GM12878 (cell line): Measurements from ENCODE around the gene ARID5B. TPM values are rescaled to one million over a fixed set of nuclear protein-coding genes. Genes with fewer than 3 reads are reported as not detected.

Source experiments
- ATAC-seq: fragments of 200-7000 bp; cut with Tn5 transposase; 3 replicates; pipeline ENCODE4 v1.9.1; 2020; ENCODE audit warnings: mild to moderate bottlenecking, moderate library complexity
- BruUV-seq: library from RNA; stranded (reverse); fragments of 400-500 nt; replicated peaks from 2 replicates; lab custom pipeline; 2021; lab: Mats Ljungman, UMichigan
- CTCF ChIA-PET: fragments of 300-600 bp; sonication (Branson Sonifier 250); formaldehyde crosslinking; extraction: SDS; loops from one replicate; lab custom pipeline; 2021; ENCODE audit warnings: inconsistent platforms; lab: Yijun Ruan, JAX
- POLR2A ChIA-PET: fragments of 350-600 bp; formaldehyde crosslinking; extraction: SDS; loops from one replicate; lab custom pipeline; 2021; ENCODE audit warnings: inconsistent platforms; lab: Charles Lee
- RAD21 ChIA-PET: fragments of 300-600 bp; sonication (Branson Sonifier 250); formaldehyde crosslinking; loops from one replicate; lab custom pipeline; 2023; ENCODE audit warnings: antibody characterized with exemption; ENCODE audit not compliant: unreplicated experiment; lab: Charles Lee
- SMC1A ChIA-PET: fragments of 300-600 bp; sonication (Branson Sonifier 250); formaldehyde crosslinking; loops from one replicate; lab custom pipeline; 2023; ENCODE audit not compliant: unreplicated experiment, uncharacterized antibody; lab: Charles Lee
- DNase-seq: peaks from one replicate; pipeline ENCODE4 v3.0.0-alpha.2; 2011; ENCODE audit warnings: low read depth, low spot score
- FAIRE-seq: peaks from 3 replicates; lab custom pipeline; 2011; peaks lifted over from hg19 to GRCh38; lab: Jason Lieb, UNC
- H2AFZ ChIP-seq: 2 replicates; pipeline ENCODE4 v1.6.0; 2011; ENCODE audit warnings: low read depth, low read length, control low read depth; ENCODE audit not compliant: control insufficient read depth
- H3K27ac ChIP-seq: 2 replicates; pipeline ENCODE4 v1.5.1; 2011; ENCODE audit warnings: control low read depth; ENCODE audit not compliant: control insufficient read depth, insufficient read depth
- H3K27me3 ChIP-seq, 2 experiments: replicated peaks in 1 of 2; 2 replicates each; pipeline versions ENCODE4 v1.6.0 to v1.6.1; 2011; ENCODE audit warnings: low read length in 1 of 2; ENCODE audit not compliant: control insufficient read depth in 2 of 2, insufficient read depth in 2 of 2
- H3K36me3 ChIP-seq, 2 experiments: 2 replicates each; pipeline ENCODE4 v1.5.1; 2011; ENCODE audit warnings: low read length in 1 of 2; ENCODE audit not compliant: control insufficient read depth in 2 of 2, insufficient read depth in 2 of 2
- H3K4me1 ChIP-seq: 2 replicates; pipeline ENCODE4 v1.6.1; 2011; ENCODE audit warnings: mild to moderate bottlenecking, low read length, moderate library complexity, mixed read lengths; ENCODE audit not compliant: control insufficient read depth, insufficient read depth
- H3K4me2 ChIP-seq: 2 replicates; pipeline ENCODE4 v1.6.0; 2011; ENCODE audit warnings: control low read depth; ENCODE audit not compliant: control insufficient read depth, insufficient read depth
- H3K4me3 ChIP-seq: fragments of 200-600 bp; sonication (generic); 2 replicates; pipeline ENCODE4 v1.5.1; 2016
- H3K79me2 ChIP-seq: 2 replicates; pipeline ENCODE4 v1.6.0; 2011; ENCODE audit warnings: low read length; ENCODE audit not compliant: control insufficient read depth, insufficient read depth
- H3K9ac ChIP-seq: 2 replicates; pipeline ENCODE4 v1.8.0; 2011; ENCODE audit warnings: low read length, control low read depth, mixed read lengths; ENCODE audit not compliant: control insufficient read depth, insufficient read depth
- H3K9me3 ChIP-seq: replicated peaks from 3 replicates; pipeline ENCODE4 v1.5.1; 2011; ENCODE audit warnings: mild to moderate bottlenecking, low read length; ENCODE audit not compliant: control insufficient read depth, insufficient read depth
- H4K20me1 ChIP-seq: 2 replicates; pipeline ENCODE4 v1.6.0; 2011; ENCODE audit not compliant: control insufficient read depth, insufficient read depth
- CHD1 ChIP-seq: IDR thresholded peaks from 2 replicates; pipeline ENCODE4 v1.6.1; 2012; ENCODE audit warnings: low read depth, low read length, improper control_type of control experiment
- NR2C1 ChIP-seq: fragments of 450-650 bp; IDR thresholded peaks from 2 replicates; pipeline ENCODE4 v1.6.1; 2017; ENCODE audit warnings: antibody characterized with exemption, mild to moderate bottlenecking, moderate library complexity
- PRDM15 ChIP-seq: fragments of 450-650 bp; formaldehyde crosslinking; IDR thresholded peaks from 2 replicates; pipeline ENCODE4 v1.4.0; 2020; ENCODE audit warnings: mild to moderate bottlenecking, moderate library complexity
- SMAD1 ChIP-seq: fragments of 450-650 bp; IDR thresholded peaks from 2 replicates; pipeline ENCODE4 v1.6.1; 2018; ENCODE audit warnings: mild to moderate bottlenecking, low read depth; ENCODE audit not compliant: partially characterized antibody
- SRF ChIP-seq, 2 experiments: IDR thresholded peaks; 2 replicates each; pipeline ENCODE4 v1.6.1; 2011; ENCODE audit warnings: low read depth in 2 of 2, low read length in 2 of 2, mild to moderate bottlenecking in 1 of 2, moderate library complexity in 1 of 2
- WGBS: methylation state at CpG from one replicate; pipeline ENCODE4 v1.1.6; 2016; ENCODE audit warnings: low lambda C conversion rate; ENCODE audit not compliant: insufficient replicate concordance, insufficient coverage; ENCODE audit errors: missing lambda C conversion rate; 5-methylcytosine and 5-hydroxymethylcytosine counted together
- in situ Hi-C: fragments of 300-500 bp; cut with MboI; formaldehyde crosslinking; loops from 9 replicates; pipeline ENCODE4 v1.14.3; 2018; ENCODE audit warnings: mixed read lengths
- intact Hi-C: fragments of 100-400 bp; cut with micrococcal nuclease; formaldehyde crosslinking; loops from one replicate; pipeline ENCODE4 v1.14.2; 2022; ENCODE audit not compliant: unreplicated experiment
- polyA plus RNA-seq, 11 experiments: library from polyadenylated mRNA; depleted of rRNA in 4 of 11; unstranded in 6 of 11; stranded (reverse) in 5 of 11; fragments of >200 nt; fragmentation: Nextera tagmentation in 4 of 11; fragmentation: Illumina TruSeq in 1 of 11; extraction: Ambion mirVana in 4 of 11; extraction: Trizol in 1 of 11; gene quantifications; 1 replicate in 1 of 11; 2 replicates in 10 of 11; pipeline versions ENCODE4 v1.2.1 to v1.2.3, GENCODE V29; 2011 to 2016; ENCODE audit warnings: inconsistent platforms in 2 of 11, missing spikeins in 2 of 11, low read depth in 1 of 11
- total RNA-seq, 4 experiments: library from RNA; depleted of rRNA in 3 of 4; stranded (reverse); fragments of >200 nt in 3 of 4; fragmentation: Illumina TruSeq in 1 of 4; extraction: Trizol in 1 of 4; gene quantifications; 2 replicates each; pipeline versions ENCODE4 v1.2.1 to v1.2.3, GENCODE V29; 2013 to 2021
- TF ChIP-seq, protein P1 (sequence below): fragments of 150-350 bp; IDR thresholded peaks from 2 replicates; pipeline ENCODE4 v1.6.1; 2016; ENCODE audit warnings: low read depth, low read length

ARID5B gene
- total and polyA plus RNA-seq, 10 of the 15 experiments (the other 5 are each of a cell fraction or from before 2014, with no cell fraction given), result 2.7 to 8.5 (median 6.1) TPM

GRCh38 chr10:61906562-61906901 is 5.0 kb downstream of the ARID5B start (continued):
- TF ChIP-seq SRF (IDR thresholded peaks at IDR 0.05; ENCODE audit: low read depth in 2 of 2, low read length in 2 of 2) (no peak), CHD1 (no peak)

- CTCF ChIA-PET, result interaction anchor here (0.8 to 1.2 kb wide), 3 partner anchors 9 to 333 kb away, joined by 3 read pairs; no protein-coding TSS in a partner anchor
- SMC1A ChIA-PET, result interaction anchor here (0.6 to 5.4 kb wide), 8 partner anchors 9 to 336 kb away, joined by 3 to 31 read pairs (median 4); no protein-coding TSS in a partner anchor
- POLR2A ChIA-PET, result no interaction called here
- no peak for FAIRE-seq
- Histone ChIP-seq H3K4me1 (peaks cover 9% of the 10 kb centered on the region; the same call in 1 of the 2 replicates), H3K27me3 (no peaks in the 10 kb centered on the region), H3K27ac (no peak overlapping the region), H4K20me1 (no peaks in the 10 kb centered on the region), H3K36me3 (0 out of 4 replicates have a peak, but pooled peaks cover 0 to 6% of the 10 kb centered on the region in 2 experiments), H3K4me3 (no peak overlapping the region), H3K4me2 (no peak overlapping the region), H3K9ac (no peak overlapping the region), H3K9me3 (no peaks in the 10 kb centered on the region; the same call in 1 of the 3 replicates), H3K79me2 (peaks cover 85% of the 10 kb centered on the region), H2AFZ (no peak overlapping the region)
- in situ Hi-C loops, result no loop called here
- 78% methylated on average over 2 of the region's 2 CpGs for WGBS
- intact Hi-C loops, result no loop called here
- TF ChIP-seq NR2C1 (no peak), PRDM15 (CRISPR knock-in tag) (no peak), SMAD1 (no peak)
- TF ChIP-seq, protein P1, sequence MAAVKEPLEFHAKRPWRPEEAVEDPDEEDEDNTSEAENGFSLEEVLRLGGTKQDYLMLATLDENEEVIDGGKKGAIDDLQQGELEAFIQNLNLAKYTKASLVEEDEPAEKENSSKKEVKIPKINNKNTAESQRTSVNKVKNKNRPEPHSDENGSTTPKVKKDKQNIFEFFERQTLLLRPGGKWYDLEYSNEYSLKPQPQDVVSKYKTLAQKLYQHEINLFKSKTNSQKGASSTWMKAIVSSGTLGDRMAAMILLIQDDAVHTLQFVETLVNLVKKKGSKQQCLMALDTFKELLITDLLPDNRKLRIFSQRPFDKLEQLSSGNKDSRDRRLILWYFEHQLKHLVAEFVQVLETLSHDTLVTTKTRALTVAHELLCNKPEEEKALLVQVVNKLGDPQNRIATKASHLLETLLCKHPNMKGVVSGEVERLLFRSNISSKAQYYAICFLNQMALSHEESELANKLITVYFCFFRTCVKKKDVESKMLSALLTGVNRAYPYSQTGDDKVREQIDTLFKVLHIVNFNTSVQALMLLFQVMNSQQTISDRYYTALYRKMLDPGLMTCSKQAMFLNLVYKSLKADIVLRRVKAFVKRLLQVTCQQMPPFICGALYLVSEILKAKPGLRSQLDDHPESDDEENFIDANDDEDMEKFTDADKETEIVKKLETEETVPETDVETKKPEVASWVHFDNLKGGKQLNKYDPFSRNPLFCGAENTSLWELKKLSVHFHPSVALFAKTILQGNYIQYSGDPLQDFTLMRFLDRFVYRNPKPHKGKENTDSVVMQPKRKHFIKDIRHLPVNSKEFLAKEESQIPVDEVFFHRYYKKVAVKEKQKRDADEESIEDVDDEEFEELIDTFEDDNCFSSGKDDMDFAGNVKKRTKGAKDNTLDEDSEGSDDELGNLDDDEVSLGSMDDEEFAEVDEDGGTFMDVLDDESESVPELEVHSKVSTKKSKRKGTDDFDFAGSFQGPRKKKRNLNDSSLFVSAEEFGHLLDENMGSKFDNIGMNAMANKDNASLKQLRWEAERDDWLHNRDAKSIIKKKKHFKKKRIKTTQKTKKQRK, result no peak
- RAD21 ChIA-PET, result interaction anchor here (2.2 to 7.0 kb wide), 2 partner anchors 10 to 34 kb away, joined by 5 to 68 read pairs; no protein-coding TSS in a partner anchor
- DNase-seq, result no peak
- ATAC-seq, result no peak
- no TSS peak for BruUV-seq
Measured at GRCh38 chr10:61907011-61907410, 5.5 kb downstream of the ARID5B start.
